Retinal pigment epithelial cell (primary cell): ENCODE measurements around the gene RGS19.

Experiments
- DNase-seq: peaks from one replicate; pipeline ENCODE4 v3.0.0-alpha.2; 2010; ENCODE audit warnings: low read depth
- H3K4me3 ChIP-seq: 2 replicates; pipeline ENCODE4 v1.5.1; 2011; ENCODE audit warnings: mild to moderate bottlenecking, low read length, control low read depth, moderate library complexity
- TF ChIP-seq, protein P1 (sequence below): conservative IDR thresholded peaks from 2 replicates; pipeline ENCODE4 v1.5.1; 2011; ENCODE audit warnings: low read depth, low read length, control low read depth, inconsistent platforms

The RGS19 gene

DNA sequence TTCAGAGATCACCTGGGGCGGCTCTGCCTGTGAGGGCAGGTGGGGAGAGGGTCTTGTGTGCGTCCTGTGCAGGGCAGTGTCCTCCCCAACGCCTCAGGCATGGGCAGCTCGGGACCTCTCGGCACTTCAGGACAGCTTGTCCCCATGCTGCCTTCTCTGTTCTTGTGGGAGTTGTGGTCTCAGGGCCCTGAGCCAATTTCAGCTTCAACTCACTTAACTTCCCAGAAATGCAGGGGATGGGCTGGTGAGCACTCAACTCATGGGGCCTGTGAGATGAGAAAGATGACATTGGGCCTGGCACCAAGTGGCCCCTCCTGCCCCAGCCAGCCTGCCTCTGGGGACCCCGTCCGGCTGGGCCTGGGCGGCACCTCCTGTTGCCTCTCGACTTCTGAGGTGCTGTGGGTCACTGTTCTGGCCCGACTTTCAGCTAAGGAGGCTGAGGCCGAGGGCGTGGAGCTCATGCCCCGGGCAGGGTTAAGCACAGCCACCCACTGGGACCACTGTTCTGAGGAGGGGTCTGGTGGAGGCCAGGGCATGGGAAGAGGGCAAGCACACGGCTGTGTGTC is 6.7 kb downstream of the RGS19 start:
- TF ChIP-seq, protein P1, sequence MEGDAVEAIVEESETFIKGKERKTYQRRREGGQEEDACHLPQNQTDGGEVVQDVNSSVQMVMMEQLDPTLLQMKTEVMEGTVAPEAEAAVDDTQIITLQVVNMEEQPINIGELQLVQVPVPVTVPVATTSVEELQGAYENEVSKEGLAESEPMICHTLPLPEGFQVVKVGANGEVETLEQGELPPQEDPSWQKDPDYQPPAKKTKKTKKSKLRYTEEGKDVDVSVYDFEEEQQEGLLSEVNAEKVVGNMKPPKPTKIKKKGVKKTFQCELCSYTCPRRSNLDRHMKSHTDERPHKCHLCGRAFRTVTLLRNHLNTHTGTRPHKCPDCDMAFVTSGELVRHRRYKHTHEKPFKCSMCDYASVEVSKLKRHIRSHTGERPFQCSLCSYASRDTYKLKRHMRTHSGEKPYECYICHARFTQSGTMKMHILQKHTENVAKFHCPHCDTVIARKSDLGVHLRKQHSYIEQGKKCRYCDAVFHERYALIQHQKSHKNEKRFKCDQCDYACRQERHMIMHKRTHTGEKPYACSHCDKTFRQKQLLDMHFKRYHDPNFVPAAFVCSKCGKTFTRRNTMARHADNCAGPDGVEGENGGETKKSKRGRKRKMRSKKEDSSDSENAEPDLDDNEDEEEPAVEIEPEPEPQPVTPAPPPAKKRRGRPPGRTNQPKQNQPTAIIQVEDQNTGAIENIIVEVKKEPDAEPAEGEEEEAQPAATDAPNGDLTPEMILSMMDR = no peak
- H3K4me3 ChIP-seq = no peak overlapping the region
- DNase-seq = no peak

DNA sequence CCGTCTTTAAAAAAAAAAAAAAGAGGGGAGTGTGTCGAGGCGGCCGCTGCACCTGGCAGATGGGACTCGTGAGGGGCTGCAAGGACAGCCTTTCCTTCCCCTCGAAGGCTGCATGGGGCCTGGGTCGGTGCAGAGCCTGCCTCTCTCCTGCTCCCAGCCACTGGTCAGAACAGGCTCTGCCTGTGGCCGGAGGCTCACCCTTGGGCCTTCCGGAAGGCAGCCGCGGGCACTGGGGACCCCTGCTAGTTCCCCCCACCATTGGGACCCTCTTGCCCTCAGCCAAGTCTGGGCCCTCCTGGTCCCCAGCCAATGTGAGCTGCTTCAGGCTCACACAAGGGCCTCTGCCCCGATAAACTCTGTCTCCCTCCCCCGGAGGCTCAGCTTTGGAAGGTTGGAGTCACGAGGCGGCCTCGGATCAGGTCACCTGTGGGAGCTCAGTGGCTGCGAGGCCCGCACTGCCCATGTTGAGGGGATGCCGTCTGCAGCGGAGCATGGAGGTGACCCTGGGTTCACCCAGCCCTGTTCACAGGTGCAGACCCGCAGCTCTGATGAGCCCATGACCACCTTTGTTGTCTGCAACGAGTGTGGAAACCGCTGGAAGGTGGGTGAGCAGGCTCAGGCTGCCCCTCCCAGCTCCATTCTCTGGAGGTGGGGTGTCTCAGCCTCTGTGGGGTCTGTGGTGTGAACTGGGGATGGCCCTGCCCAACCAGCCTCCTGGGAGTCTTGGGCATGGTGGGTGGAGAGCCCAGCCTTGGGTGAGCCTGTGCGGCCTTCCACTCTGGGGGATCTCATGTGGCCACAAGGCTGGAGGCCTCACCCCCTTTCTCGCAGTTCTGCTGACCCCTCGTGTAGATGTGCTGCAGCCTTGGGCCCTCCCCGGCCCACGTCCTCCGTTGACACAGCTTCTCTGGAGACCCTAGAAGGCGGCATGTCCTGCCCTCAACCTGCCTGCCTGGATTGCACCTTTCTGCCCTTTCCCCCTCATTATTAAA is 7.7 kb downstream of the RGS19 start:
- TF ChIP-seq, protein P1 = no peak
- H3K4me3 ChIP-seq = no peak overlapping the region
- DNase-seq = no peak

DNA sequence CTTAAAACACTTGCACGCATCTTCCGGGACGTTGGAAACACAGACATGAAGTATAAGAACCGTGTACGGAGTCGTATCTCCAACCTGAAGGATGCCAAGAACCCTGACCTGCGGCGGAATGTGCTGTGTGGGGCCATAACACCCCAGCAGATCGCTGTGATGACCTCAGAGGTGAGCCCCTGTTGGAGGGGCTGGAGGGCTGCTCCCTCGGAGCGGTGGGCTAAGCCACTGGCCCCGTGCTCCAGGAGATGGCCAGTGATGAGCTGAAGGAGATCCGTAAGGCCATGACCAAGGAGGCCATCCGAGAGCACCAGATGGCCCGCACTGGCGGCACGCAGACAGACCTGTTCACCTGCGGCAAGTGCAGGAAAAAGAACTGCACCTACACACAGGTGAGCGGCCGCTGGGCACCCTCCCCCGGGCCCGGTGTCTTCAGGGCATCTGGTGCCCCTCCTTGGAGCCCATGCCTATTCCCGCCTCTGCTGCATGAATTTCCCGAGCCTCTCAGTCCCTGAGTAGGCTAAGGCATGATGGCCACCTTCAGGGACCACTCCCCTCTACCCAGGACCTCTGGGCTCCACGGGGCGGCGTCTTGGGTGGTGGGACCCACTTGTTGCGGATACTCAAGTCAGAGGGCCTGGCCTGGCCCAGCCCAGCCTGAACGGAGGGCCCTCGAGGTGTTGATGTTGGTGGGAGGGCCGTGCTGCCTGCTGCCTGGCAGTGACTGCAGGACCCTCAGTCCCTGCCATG is 8.9 kb downstream of the RGS19 start:
- TF ChIP-seq, protein P1 = no peak
- H3K4me3 ChIP-seq = no peak overlapping the region
- DNase-seq = no peak

DNA sequence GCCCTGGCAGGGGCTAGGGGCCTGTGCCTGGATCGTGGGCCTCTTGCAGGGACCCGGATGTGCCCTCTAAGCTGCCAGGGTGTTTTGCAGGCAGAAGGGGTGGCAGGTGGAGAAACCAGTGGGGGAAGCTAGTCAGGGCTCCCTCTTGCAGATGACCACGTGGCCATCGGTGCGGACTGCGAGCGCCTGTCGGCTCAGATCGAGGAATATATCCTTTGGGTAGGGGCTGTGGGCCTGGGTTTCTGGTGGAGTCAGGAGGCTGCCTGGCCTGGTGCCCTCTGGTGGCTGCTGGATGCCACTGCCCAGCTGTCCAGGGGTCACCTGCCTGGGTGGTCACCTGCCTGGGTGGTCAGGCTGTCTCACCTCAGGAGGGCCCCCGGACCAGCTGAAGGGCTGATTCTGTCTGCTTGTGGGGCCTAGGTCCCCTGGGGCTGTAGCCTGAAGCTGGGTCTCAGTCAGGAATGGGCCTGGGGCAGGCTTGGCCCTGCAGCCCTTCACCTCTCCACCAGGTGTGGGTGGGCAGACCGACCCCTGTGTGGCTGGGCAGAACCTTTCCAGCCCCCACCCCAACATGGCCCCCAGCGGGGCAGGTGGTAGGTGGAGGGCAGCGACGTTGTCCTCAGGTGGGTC is 9.6 kb downstream of the RGS19 start:
- no peak for DNase-seq
- TF ChIP-seq, protein P1 = peak; percentile 94
- no peak overlapping the region for H3K4me3 ChIP-seq

DNA sequence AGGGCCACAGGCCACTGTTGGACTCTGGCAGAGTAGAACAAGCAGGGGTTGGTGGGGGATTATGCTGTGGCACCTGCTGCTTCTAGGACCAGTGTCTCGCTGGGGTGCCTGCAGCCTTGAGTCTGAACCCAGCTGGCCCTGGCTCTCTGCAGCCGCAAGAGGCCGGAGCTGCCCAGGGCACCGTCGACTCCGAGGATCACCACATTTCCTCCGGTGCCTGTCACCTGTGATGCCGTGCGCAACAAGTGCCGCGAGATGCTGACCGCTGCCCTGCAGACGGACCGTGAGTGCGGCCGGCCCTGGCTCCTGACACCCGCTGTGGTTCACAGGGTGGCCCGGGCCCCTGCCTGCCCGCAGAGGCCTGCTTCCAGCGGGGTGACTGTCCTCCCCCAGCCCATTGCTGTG is 10.1 kb downstream of the RGS19 start:
- TF ChIP-seq, protein P1 = no peak
- H3K4me3 ChIP-seq = no peak overlapping the region
- no peak for DNase-seq

DNA sequence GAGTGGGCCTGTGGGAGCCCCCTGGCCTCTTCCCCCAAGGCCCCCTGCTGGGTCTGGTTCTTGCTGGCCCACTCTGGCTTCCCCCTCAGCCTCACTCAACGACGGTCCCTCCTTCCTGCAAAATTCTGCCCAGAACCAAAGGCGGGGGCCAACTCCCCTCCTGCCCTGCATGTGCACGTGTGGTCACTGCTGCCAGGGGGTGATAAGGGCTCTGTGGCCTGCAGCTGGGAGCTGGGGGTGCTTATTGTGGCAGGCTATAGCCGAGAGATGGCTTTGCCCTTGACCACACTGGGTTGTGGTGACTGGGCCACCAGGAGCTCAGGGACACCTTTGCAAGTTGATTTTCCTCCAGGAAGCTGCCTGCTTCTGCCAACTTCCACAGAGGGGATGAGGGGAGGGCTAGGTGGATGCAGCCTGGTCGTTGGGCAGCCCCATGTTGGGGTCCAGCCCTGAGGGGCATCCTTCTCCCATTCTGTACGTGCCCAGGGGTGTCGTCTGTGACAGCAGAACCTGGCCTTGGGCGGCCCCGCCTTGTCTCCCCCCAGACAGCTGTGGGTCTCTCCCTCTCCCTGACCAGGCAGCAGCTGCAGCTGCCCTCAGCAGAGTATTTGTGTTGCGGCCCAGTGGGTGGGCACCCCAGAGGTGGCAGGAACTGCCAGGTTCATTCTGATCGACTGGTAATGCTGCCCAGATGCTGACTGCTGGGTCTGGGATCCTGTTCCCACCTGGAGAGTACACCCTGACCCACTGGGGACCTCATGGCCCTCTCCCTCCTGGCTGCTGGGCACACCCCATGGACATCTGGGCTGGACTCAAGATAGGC is 10.7 kb downstream of the RGS19 start:
- H3K4me3 ChIP-seq = no peak overlapping the region
- no peak for DNase-seq
- TF ChIP-seq, protein P1 = no peak
